Aorta (tissue), 5 donors: ENCODE results near the gene ERBIN. TPM values are rescaled to one million over a fixed set of nuclear protein-coding genes. Genes with fewer than 3 reads are reported as not detected.

Experiments
- ATAC-seq: fragments of 200-7000 bp; cut with Tn5 transposase; one replicate; pipeline ENCODE4 v1.9.1; 2022; ENCODE audit warnings: moderate library complexity; ENCODE audit not compliant: low FRiP score
- DNase-seq, 2 donors: peaks; one replicate each; pipeline ENCODE4 v3.0.0-alpha.2; 2020
- H3K27ac ChIP-seq, 2 donors: one replicate each; pipeline ENCODE4 v1.5.1; 2013; ENCODE audit warnings: low read length in 2 of 2, mild to moderate bottlenecking in 2 of 2, moderate library complexity in 2 of 2, control low read depth in 1 of 2, inconsistent platforms in 1 of 2, low read depth in 1 of 2
- H3K27me3 ChIP-seq, 2 donors: one replicate each; pipeline ENCODE4 v1.6.1; 2013; ENCODE audit warnings: control low read depth in 1 of 2, low read length in 1 of 2, mild to moderate bottlenecking in 1 of 2, moderate library complexity in 1 of 2; ENCODE audit not compliant: insufficient read depth in 2 of 2, control insufficient read depth in 1 of 2
- H3K36me3 ChIP-seq, 2 donors: one replicate each; pipeline ENCODE4 v1.6.1; 2013; ENCODE audit warnings: control low read depth in 1 of 2, low read length in 1 of 2, mild to moderate bottlenecking in 1 of 2; ENCODE audit not compliant: insufficient read depth in 2 of 2, control insufficient read depth in 1 of 2
- H3K4me1 ChIP-seq, 2 donors: one replicate each; pipeline ENCODE4 v1.6.1; 2013; ENCODE audit warnings: low read length in 2 of 2, control low read depth in 1 of 2, mild to moderate bottlenecking in 1 of 2, moderate library complexity in 1 of 2; ENCODE audit not compliant: insufficient read depth in 2 of 2, control insufficient read depth in 1 of 2
- H3K4me3 ChIP-seq, 2 donors: one replicate each; pipeline ENCODE4 v1.5.1; 2013; ENCODE audit warnings: low read length in 2 of 2, control low read depth in 1 of 2, mild to moderate bottlenecking in 1 of 2
- H3K9me3 ChIP-seq: one replicate; pipeline ENCODE4 v1.6.1; 2013; ENCODE audit warnings: mild to moderate bottlenecking, low read length; ENCODE audit not compliant: control insufficient read depth
- WGBS, 2 donors: extraction: QIAGEN DNeasy Blood & Tissue Kit; methylation state at CpG; one replicate each; pipeline ENCODE4 v1.1.7; 2013; 5-methylcytosine and 5-hydroxymethylcytosine counted together
- intact Hi-C, 2 donors: fragments of 100-400 bp; cut with DNase I; formaldehyde crosslinking; loops; one replicate each; pipeline versions ENCODE4 v1.14.2 to v1.15.0; 2022
- polyA plus RNA-seq, 2 donors: library from polyadenylated mRNA; stranded (reverse); fragments of 200-250 nt; gene quantifications; one replicate each; pipeline ENCODE4 v1.2.3, GENCODE V29; 2013
- total RNA-seq, 2 donors: library from RNA; stranded (reverse); fragmentation: NEBNext Ultra II Directional; extraction: Animal tissue kit (Norgen Biotek cat#: 25700); gene quantifications; one replicate each; pipeline ENCODE4 v1.2.1, GENCODE V29; 2021
- donor health status: healthy with polysubstance abuse.
- donor health status: Bipolar disorder and iron deficiency.
- donor health status: DM: no; HTN: no; CAD: no.
- donor health status: DM: no; HTN: no; CAD: no.
- donor health status: DM: yes; HTN: yes; CAD: no.

Gene ERBIN
- total and polyA plus RNA-seq, 4 donors = 15.2 to 78.6 (median 40.6) TPM

DNA sequence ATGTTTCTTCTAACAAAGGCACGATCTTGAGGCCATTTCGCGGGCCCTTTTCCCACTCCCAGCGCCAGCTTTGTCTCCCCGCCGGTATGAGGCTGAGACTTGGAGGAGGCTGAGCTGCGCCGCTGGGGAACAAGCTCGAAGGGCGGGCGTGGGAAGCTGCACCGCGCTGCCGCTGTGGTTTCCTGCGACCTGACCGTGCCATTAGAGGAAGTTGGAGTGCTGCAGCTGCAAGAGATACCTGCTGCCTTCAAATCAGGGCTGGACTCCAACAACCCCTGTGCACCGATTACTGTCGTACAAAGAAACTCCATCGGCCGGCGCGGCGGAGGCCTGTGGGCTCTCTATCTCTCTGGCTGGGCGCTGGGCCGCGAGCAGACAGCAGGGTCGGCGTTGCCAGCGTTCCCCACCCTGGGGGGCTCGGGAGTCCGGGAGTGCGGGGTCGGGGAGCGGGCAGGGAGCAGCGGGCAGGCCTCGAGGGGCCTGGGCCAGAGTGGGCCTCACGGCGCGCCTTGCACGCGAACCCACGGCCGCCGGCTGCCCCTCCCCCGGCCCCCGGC, 1.3 kb upstream of the ERBIN start:
- ATAC-seq = peak; percentile 60
- H3K4me3 ChIP-seq = peak overlapping the region; percentile 63 to 67
- DNase-seq = peak; percentile 87 to 88
- H3K36me3 ChIP-seq = no peaks in the 10 kb centered on the region
- no peaks in the 10 kb centered on the region for H3K27me3 ChIP-seq
- WGBS, 2 donors = 0% methylated on average over 41 to 46 of the region's 46 CpGs
- H3K27ac ChIP-seq = peak overlapping the region; percentile 50 to 93
- intact Hi-C loops = loop anchor here (2.0 to 10.0 kb wide), 5 partner anchors 90 to 220 kb away; partner anchors contain the start of genes SREK1 (in 2 of the 2), NLN (in 1 of the 2) and SGTB (in 1 of the 2)
- no peaks in the 10 kb centered on the region for H3K4me1 ChIP-seq
- H3K9me3 ChIP-seq = no peaks in the 10 kb centered on the region

GRCh38 chr5:65925601-65926275, 637 bp upstream of the ERBIN start:
- H3K27me3 ChIP-seq = no peaks in the 10 kb centered on the region
- H3K4me3 ChIP-seq = peak overlapping the region; percentile 69 to 95
- intact Hi-C loops = loop anchor here (2.0 to 10.0 kb wide), 6 partner anchors 89 to 301 kb away; partner anchors contain the start of genes SREK1 (in 2 of the 2), NLN (in 1 of the 2), SGTB (in 1 of the 2) and SHLD3 (in 1 of the 2)
- no peaks in the 10 kb centered on the region for H3K4me1 ChIP-seq
- 0 to 1% methylated on average over 18 to 94 of the region's 94 CpGs for WGBS, 2 donors
- no peaks in the 10 kb centered on the region for H3K9me3 ChIP-seq
- H3K36me3 ChIP-seq = no peaks in the 10 kb centered on the region
- ATAC-seq (peak; percentile 95), DNase-seq (peak; percentile 86 to 93)
- peak overlapping the region; percentile 32 to 98 for H3K27ac ChIP-seq

DNA sequence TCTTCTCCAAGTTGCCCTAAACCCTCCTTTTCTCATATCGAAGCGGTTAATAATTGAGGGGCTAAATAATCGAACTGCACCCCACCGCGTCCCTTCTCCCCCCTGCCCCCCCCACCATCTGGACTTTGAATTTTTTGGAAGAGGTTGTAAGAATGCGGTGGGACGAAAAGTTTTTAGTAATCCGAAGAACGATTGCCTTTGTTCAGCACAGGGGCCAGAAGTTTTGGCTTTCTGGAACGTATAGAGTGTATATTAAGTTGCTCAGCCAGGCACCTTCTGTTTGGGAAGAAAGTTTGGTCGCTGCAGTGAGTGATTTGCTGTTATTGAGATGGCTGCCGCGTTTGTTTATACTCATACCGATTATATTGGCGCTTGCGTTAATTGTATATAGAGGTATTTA, 518 bp downstream of the ERBIN start:
- Histone ChIP-seq H3K27ac (peak overlapping the region; percentile 94 to 98), H3K36me3 (no peaks in the 10 kb centered on the region), H3K9me3 (no peaks in the 10 kb centered on the region), H3K4me1 (no peaks in the 10 kb centered on the region), H3K27me3 (no peaks in the 10 kb centered on the region), H3K4me3 (peak overlapping the region; percentile 69 to 95)
- DNase-seq (no peak), ATAC-seq (no peak)
- 0% methylated on average over 16 of the region's 16 CpGs for WGBS, 2 donors
- intact Hi-C loops = loop anchor here (2.0 to 10.0 kb wide), 5 partner anchors 88 to 302 kb away; partner anchors contain the start of genes NLN (in 1 of the 2), SGTB (in 1 of the 2), SHLD3 (in 1 of the 2) and SREK1 (in 1 of the 2)

DNA sequence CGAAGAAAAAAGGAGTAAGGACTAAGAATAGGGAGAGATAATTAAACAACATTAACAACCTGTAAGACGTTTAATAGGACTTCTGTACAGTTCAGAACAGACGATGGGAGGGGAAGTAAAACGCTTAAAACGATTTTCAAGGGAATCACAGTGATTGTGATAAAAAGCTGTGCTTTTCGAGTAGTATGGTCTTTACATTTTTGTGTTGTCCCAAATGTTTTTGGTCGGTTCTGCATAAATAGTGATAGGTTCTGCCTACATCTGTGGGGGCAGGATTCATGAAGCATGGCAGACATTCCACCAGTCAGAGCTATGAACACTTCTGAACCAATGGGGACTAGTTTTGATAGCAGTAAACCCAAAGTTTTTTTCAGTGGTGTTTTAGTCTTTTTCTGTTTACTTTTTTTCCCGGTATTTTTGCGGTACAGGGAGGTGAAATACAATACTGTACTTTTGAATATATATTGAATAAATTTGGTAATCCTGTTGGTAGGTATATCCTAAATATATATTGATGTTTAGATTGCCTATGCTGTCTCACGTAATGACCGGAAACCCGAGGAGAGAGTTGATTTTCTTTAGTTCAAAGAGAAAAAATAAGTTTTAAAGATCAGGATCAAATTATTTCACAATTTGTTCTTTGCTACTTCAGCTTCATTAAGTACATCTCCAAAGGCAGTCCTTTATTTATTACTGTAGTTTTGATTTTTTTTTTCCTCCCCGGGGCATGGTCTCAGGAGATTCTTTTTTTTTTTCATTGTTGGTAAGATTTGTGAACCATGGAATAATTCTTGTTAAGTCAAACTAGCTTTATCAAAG, 1.3 kb downstream of the ERBIN start:
- WGBS, 2 donors = 0 to 1% methylated on average over 13 of the region's 13 CpGs
- H3K4me1 ChIP-seq = no peaks in the 10 kb centered on the region
- intact Hi-C loops = loop anchor here (2.0 to 10.0 kb wide), 5 partner anchors 87 to 303 kb away; partner anchors contain the start of genes NLN (in 1 of the 2), SGTB (in 1 of the 2), SHLD3 (in 1 of the 2) and SREK1 (in 1 of the 2)
- H3K27me3 ChIP-seq = no peaks in the 10 kb centered on the region
- H3K27ac ChIP-seq = no peak overlapping the region
- no peaks in the 10 kb centered on the region for H3K36me3 ChIP-seq
- ATAC-seq (no peak), DNase-seq (no peak)
- H3K4me3 ChIP-seq = peak overlapping the region; percentile 69 to 95
- H3K9me3 ChIP-seq = no peaks in the 10 kb centered on the region

DNA sequence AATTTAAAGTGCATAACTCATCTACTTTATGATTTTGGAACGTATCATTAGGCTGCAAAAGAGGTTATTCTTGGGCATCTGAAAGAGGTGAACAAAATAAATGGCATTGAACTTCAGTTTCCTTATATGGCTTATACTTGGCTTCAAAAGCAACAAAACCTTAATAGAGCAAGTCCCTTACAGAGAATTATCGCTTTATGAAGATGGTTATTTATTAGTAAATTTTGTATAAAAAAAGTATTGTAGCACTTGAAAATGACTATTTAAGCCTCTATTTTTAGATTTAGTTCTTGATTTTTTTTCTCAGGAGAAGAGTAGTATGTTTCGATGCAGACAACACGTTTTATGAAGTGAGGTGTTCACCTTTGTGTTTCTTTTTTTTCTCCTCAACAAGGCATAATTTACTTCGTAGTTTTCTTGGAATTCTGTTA, 2.0 kb downstream of the ERBIN start:
- H3K27me3 ChIP-seq = no peaks in the 10 kb centered on the region
- no peaks in the 10 kb centered on the region for H3K9me3 ChIP-seq
- H3K27ac ChIP-seq = no peak overlapping the region
- H3K4me3 ChIP-seq = peak overlapping the region; percentile 69 to 95
- intact Hi-C loops = loop anchor here (5.0 to 10.0 kb wide), 4 partner anchors 86 to 214 kb away; partner anchors contain the start of genes NLN (in 1 of the 2), SGTB (in 1 of the 2) and SREK1 (in 1 of the 2)
- no peak for ATAC-seq
- H3K36me3 ChIP-seq = no peaks in the 10 kb centered on the region
- no peaks in the 10 kb centered on the region for H3K4me1 ChIP-seq
- 4 to 5% methylated on average over 5 of the region's 5 CpGs for WGBS, 2 donors
- DNase-seq = no peak

- no peak overlapping the region for H3K27ac ChIP-seq
- WGBS, 2 donors = 54 to 55% methylated on average over 3 of the region's 3 CpGs
These were observed 2.5 kb downstream of the ERBIN start for GRCh38 chr5:65928860-65929259.

GRCh38 chr5:65932676-65933075, 6.3 kb downstream of the ERBIN start:
- peaks cover 0 to 7% of the 10 kb centered on the region in 2 donors for H3K4me1 ChIP-seq
- no peaks in the 10 kb centered on the region for H3K9me3 ChIP-seq
- H3K4me3 ChIP-seq = no peak overlapping the region
- intact Hi-C loops = no loop called here
- WGBS, 2 donors = 92 to 95% methylated on average over 4 of the region's 4 CpGs
- H3K27ac ChIP-seq = no peak overlapping the region
- no peaks in the 10 kb centered on the region for H3K27me3 ChIP-seq
- DNase-seq (no peak), ATAC-seq (no peak)
- no peaks in the 10 kb centered on the region for H3K36me3 ChIP-seq

More at GRCh38 chr5:65928860-65929259, 2.5 kb downstream of the ERBIN start:
- Histone ChIP-seq H3K4me1 (no peaks in the 10 kb centered on the region), H3K4me3 (no peak overlapping the region), H3K36me3 (no peaks in the 10 kb centered on the region), H3K9me3 (no peaks in the 10 kb centered on the region), H3K27me3 (no peaks in the 10 kb centered on the region)
- no peak for DNase-seq
- intact Hi-C loops = loop anchor here (5.0 to 10.0 kb wide), 4 partner anchors 86 to 213 kb away; partner anchors contain the start of genes NLN (in 1 of the 2), SGTB (in 1 of the 2) and SREK1 (in 1 of the 2)
- ATAC-seq = no peak

DNA sequence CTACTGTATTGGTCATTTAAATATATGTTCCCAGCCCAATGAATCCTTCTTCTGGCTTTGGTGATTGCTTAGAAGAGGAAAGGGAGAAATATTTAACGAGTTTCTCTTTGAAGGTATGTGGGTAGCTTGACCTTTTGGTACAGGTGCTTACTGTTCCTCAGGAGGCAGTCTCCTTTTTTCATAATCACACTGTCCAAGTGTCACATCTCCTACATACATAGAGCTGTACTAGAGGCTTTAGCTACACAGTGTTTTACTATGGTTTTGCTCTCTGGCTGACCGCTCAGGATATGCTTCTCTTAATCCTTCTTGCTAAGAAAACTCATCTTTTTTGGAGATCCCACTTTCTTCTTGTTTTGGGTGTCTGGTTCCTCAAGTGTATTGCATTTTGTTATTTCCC, 6.9 kb downstream of the ERBIN start:
- intact Hi-C loops = no loop called here
- 86 to 92% methylated on average over 2 of the region's 2 CpGs for WGBS, 2 donors
- ATAC-seq (no peak), DNase-seq (no peak)
- H3K27ac ChIP-seq = no peak overlapping the region
- peaks cover 0 to 7% of the 10 kb centered on the region in 2 donors for H3K4me1 ChIP-seq
- no peaks in the 10 kb centered on the region for H3K27me3 ChIP-seq
- H3K9me3 ChIP-seq = no peaks in the 10 kb centered on the region
- no peak overlapping the region for H3K4me3 ChIP-seq
- H3K36me3 ChIP-seq = no peaks in the 10 kb centered on the region
